Esophagus squamous epithelium (tissue), 4 donors: Measurements from ENCODE around the gene ZNF275.

Experiments
- POLR2A ChIP-seq, 4 donors: fragments of 450-650 bp; IDR thresholded peaks; one replicate each; pipeline ENCODE4 v1.6.1; 2017; ENCODE audit warnings: antibody characterized with exemption in 4 of 4, mild to moderate bottlenecking in 4 of 4, moderate library complexity in 3 of 4
- TF ChIP-seq, protein P1 (sequence below), 6 experiments: fragments of 450-650 bp in 4 of 6; fragments of 200-600 bp in 2 of 6; sonication (generic) in 2 of 6; IDR thresholded peaks; one replicate each; pipeline ENCODE4 v1.5.1; 2016 to 2019; ENCODE audit warnings: antibody characterized with exemption in 6 of 6, mild to moderate bottlenecking in 4 of 6, moderate library complexity in 4 of 6

DNA sequence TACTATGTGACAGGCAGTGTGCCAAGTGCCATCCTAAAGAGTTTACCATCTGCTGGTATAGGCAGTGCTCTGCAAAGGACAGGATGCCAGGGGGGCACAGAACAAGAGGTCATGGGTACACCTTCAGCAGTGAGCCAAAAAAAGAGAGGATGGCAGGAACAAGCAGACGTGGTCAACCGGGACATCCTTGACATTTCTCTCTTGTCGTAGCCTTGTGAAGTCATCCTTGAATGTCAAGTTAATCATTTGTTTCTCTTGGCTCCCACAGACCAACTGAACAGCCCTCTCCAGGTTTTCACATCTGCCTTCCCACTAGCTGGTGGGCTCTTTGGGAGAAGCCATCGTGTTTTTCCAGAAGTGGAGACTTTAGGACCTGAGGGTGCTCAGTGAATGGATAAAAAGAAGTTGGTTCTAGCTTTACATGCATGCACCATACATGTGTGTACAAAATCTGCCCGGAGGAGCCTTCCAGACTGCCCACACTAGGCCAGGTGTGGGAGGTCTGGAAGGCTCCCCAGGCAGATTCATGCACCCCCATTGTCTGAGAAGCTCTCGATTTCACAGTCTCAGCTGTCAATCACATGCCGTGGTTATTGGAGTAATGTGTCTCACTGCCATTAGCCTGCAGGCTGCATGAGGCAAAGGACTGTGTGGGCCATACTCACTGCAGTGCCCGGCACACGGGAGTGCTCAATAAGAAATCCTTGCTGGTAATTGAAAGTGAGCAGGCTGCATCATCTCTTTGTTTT, 28.8 kb upstream of the ZNF275 start:
- TF ChIP-seq, protein P1, sequence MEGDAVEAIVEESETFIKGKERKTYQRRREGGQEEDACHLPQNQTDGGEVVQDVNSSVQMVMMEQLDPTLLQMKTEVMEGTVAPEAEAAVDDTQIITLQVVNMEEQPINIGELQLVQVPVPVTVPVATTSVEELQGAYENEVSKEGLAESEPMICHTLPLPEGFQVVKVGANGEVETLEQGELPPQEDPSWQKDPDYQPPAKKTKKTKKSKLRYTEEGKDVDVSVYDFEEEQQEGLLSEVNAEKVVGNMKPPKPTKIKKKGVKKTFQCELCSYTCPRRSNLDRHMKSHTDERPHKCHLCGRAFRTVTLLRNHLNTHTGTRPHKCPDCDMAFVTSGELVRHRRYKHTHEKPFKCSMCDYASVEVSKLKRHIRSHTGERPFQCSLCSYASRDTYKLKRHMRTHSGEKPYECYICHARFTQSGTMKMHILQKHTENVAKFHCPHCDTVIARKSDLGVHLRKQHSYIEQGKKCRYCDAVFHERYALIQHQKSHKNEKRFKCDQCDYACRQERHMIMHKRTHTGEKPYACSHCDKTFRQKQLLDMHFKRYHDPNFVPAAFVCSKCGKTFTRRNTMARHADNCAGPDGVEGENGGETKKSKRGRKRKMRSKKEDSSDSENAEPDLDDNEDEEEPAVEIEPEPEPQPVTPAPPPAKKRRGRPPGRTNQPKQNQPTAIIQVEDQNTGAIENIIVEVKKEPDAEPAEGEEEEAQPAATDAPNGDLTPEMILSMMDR (IDR thresholded peaks at IDR 0.05) = no peak
- no peak for TF ChIP-seq POLR2A (IDR thresholded peaks at IDR 0.05)
